Germinal center (tissue), 1 donor: ENCODE data around the gene CPNE2.
"Not testable (repeated sequence)": the region's sequence is repeated elsewhere in the genome, so short reads cannot be mapped to it uniquely, and the experiment has no call there.

Source experiments
- DNase-seq: peaks from one replicate; pipeline ENCODE4 v3.0.0; 2012; ENCODE audit warnings: mixed read lengths, low spot score

The CPNE2 gene

DNA sequence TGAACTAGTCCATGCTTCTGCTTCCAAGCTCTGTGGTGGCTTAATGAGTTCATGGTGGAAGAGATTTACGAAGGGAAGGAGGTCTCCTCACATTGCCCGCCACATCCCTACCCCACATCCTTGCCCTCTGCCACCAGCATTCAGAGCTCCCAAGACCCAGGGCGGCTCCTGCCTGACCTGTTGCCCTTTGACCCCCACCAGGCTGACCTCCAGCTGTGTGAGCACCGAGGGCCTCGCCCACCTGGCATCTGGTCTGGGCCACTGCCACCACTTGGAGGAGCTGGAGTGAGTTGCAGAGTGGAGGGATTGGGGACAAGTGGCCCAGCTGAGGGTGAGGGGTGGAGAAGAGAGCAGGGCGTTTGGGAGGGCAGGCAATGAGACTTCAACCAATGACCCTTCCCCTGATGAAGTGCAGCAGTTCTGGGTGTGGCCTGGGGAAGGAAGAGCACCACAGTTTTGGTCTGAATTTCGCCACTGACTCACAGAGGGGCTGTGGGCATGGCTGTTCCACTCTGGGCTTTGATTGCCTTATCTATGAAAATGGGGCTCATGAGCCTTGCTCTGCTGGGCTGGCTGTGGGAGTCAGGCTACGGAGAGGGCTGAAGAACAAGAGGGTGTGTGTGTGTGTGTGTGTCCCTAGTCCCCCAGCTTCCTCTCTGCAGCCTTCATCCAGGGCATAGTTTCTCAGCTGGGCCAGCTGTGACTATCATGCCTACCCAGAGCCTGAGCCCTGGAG lies 22.6 kb upstream of the CPNE2 start:
- DNase-seq, result no peak

DNA sequence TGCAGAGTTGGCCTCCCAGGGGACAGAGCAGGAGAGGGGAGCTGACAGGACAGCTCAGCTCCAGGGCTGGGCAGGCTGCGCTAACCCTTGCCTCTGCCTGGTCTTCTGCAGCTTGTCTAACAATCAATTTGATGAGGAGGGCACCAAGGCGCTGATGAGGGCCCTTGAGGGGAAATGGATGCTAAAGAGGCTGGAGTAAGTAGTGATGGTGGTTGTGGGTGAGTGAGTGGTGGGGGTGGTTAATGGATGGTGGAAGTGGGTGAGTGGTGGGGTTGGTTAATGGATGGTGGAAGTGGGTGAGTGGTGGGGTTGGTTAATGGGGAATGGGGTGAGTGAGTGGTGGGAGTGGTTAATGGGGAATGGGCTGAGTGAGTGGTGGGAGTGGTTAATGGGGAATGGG lies 22.0 kb upstream of the CPNE2 start:
- DNase-seq, result no peak

DNA sequence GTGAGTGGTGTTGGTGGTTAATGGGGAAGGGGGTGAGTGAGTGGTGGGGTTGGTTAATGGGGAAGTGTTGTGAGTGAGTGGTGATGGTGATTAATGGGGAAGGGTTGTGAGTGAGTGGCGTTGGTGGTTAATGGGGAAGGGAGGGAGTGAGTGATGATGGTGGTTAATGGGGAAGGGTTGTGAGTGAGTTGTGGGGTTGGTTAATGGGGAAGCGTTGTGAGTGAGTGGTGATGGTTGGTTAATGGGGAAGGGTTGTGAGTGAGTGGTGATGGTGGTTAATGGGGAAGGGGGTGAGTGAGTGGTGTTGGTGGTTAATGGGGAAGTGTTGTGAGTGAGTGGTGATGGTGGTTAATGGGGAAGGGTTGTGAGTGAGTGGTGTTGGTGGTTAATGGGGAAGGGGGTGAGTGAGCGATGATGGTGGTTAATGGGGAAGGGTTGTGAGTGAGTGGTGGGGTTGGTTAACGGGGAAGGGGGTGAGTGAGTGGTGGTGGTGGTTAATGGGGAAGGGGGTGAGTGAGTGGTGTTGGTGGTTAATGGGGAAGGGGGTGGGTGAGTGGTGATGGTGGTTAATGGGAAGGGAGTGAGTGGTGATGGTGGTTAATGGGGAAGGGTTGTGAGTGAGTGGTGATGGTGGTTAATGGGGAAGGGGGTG lies 21.2 kb upstream of the CPNE2 start:
- not testable (repeated sequence) for DNase-seq

DNA sequence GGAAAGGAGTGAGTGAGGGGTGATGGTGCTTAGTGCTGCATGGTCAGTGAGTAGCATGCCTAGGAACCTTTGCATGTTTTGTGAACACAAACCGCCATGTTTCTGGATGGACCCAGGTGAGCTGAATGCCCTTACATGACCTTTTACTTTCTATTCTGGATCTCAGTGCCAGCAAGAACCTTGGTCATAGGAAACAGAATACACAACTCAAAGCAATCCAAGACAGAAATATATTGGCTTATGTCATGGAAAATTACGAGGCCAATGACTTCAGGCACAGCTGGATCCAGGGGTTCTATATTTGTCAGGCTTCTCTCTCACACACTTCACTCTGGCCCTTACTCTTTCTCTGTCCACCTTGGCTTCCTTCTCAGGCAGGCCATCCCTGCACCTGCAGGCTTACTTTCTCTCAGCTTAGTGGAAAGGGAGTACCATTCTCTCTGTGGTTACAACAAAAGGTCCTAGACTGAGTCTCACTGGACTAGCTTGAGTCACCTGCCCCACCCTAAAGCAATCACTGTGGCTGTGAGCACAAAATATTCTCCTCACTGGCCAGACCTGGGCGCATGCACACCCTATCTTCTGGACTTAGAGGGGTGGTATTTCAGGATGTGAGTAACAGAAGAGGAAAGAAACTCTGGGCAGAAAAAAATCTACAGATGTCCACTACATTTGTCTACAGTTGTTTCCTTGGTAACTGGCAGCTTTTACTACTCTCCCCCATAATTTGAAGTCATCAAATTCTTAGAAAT lies 20.4 kb upstream of the CPNE2 start:
- no peak for DNase-seq

DNA sequence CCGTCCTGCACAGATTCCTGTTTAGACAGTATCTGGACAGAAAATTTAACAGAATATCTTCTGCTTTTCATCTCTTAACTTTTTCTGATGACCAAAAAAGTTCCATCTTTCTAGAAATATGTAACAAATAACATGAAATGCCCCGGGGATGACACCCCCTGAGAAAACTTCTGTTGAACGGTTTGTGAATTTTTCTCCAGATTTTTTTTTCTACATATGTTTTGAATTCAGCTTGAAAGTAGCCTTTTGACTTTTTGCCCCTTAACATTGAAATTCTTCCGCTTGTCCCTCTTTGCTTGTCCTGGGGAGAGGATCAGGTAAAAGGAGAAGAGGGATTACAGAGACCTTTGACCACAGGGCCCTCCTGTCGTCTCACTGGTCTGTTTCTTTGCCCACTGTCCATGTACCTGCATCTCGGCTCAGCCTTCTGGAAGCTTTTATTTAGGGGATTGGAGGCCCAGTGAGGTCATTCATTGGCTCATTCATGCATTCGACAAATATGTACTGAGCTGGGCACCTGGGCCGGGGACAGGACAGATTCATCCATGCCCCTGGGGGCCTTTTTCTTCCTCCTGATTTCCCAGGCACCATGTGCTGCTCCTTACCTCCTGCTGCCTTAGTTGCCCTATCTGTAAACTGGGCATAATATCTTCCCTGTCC lies 19.6 kb upstream of the CPNE2 start:
- DNase-seq, result no peak

DNA sequence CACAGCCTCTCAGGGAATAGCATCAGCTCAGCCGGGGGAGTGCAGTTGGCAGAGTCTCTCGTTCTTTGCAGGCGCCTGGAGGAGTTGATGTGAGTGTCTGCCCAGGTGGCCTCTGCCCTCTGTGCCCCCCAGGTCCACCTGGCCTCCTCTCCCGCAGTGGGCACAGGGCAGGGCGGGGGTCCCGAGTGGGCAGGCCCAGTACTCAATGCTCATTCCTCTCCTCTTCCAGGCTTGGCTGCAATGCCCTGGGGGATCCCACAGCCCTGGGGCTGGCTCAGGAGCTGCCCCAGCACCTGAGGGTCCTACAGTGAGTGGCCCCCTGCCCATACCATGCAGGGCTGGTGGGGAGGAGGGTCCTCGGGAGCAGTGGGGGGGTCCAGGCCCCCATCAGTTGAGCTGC lies 14.7 kb upstream of the CPNE2 start:
- no peak for DNase-seq

DNA sequence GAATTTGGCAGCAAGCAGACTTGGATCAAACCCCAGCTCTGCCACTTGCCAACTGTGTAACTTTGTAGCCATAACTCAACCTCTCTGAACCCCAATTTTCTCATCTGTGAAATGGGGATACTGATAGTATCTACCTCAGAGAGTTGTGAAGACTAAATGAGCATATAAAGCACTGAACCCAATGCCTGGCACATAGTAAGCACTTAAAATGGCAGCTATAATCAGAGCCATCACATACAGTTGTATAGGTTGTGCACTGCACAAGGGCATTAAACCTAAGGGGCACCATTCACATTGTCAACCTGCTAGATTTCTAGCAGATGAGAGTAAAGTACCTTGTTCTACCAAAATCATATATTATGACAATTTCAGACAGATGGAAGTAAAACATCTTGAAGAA lies 10.6 kb upstream of the CPNE2 start:
- no peak for DNase-seq

DNA sequence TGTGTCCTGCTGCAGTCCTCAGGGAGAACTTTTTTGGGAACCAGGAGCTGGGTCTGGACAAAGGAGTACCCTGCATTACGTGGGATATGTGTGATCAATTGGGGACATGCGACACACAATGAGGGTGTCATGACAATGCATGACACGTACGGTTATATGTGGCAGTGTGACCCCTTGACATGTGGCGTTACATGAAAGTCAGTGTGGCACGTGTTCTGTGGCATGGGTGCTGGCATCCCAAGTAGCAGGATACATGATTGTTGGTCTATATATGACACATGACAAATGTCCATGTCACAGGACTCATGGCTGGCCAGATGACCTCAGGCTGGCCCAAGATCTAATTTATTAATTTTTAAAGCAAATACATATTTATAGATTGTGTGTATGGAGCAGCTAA lies 9.7 kb upstream of the CPNE2 start:
- no peak for DNase-seq

DNA sequence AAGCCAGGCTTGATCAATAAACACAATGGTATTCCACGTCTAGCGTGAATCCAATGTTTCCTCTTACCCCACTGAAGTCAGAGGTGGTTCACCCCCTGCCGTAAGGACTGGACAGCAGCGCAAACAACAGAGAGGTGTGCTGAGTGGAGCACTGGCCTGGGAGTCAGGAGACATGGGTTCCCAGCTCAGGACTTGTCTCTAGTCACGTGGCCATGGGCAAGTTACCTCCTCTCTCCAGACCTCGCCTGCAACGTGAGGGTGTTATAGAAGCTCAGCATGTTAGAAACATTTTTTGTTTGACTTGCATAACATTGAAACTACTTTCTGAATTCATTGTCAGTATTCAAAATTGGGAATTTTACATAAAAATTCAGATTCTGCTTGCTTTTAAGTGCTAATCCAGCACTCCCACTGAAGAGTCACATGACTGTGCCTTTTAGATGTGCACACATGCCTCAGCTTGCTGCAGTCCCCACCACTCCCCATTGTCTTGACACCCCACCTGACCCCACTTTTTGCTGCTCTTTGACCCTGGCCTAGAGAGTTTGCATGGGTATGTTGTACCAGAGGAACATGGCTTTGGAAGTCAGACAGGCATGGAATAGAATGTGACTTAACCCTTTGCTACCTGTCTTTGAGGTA lies 8.8 kb upstream of the CPNE2 start:
- DNase-seq, result no peak

DNA sequence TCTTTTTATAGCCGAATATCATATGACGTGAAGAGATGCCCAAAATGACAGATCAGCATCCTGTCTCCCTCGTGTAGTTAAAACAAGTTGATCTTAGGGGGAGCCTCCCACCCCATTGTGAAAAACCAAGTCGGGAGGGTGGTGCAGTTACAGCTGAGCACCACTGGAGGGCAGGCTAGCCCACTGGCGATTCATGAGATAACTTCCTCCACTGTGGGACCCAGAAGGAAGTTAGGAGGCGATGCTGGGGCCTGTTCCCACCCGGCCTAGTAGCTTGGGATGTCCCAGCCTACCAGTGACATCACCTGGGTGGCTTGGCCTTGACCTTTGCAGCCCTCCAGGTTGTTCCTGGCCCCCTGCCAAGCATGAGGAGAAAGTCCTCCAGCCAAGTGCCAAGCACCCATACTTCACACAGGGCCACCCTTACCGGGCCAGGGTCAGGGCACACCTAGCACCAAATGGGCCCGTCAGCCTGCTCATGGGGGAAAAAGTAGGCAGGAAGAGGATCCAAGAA lies 8.1 kb upstream of the CPNE2 start:
- peak; percentile 88 for DNase-seq

DNA sequence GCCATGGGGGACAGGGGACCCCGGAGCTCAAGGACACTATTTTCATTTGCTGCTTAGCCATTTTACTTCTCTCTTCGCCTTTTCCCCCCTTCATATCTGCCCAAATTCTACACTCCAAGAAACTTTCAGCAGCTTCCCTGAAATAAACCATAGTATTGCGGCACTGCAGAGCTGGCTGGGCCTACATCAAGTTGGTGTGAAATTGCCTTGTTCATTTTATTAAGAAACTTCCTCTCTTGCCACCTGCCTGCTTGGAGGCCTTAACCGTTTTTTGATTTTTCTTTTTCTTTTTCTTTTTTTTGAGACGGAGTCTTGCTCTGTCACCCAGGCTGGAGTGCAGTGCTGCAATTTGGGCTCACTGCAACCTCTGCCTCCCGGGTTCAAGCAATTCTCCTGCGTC lies 7.4 kb upstream of the CPNE2 start:
- DNase-seq, result no peak

DNA sequence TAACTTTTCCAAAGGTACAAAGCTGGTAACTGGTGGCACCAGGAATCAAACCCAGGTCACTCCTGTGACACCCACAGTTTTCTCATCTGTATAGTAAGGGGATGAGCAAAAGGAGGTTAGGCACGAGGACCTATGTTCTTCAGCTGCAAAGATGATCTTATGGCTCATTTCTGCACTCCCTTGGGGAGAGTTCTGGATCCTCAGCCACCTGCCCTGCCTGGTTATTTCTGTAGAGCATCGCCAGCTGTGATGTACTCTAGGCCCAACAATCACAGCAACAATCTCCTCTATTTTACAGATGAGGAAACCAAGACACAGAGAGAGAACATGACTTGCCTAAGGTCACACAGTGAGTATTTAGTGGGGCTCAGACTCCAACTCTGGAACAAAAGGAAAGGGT lies 5.4 kb upstream of the CPNE2 start:
- no peak for DNase-seq

DNA sequence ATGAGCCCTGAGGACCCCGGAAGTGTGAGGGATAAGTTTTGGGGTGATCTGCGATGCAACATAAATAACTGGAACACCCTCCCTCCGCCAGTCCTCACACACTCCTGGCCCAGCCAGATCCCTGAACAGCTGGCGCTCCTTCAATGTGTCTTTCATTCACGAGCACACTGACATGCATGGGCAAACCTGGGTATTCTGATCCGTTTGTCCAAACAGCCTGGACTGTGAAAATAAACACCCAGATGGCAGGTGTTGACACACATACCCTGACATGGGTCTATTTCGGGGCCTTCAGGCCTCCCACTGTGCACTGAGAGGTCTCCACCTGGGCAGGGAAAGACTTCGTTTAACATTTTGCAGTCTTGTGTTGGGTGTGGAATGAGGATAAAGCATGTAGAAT lies 3.0 kb upstream of the CPNE2 start:
- DNase-seq, result no peak

DNA sequence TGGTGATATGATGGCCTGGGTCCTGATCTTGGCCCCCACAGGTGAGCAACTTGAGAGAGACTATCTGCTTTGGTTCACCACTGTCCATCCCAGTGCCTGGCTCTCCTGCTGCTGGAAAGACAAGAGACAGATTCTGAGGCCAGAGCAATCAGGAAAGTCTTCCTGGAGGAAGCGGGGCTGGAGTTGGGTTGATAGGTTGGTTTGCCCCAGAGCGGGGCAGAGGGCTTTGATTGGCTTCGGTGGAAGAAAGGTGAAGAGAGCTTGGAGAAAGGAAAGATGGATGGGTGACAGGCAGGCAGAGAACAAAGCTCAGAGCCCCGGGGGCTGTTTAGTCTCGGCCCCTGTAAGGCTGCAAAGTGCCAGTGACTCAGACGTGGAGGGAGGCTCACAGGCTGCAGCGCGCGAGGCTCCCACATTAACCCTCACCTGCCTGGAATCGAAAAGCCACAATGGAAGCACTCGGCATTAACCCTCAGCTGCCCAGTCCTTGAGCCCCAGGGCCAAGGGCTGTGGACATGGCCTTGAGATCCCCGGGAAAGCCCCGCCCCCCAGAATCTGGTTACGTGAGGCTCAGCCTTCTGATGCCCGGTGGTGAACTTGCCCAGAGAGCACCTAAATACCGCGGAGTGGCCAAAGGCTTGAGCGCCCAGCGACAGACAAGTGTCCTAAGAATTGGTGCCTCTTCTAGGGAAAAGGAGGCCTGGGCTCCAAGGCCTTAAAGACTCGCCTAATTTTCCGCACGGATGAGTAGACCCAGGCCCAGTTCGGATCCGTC lies 996 bp upstream of the CPNE2 start:
- DNase-seq, result no peak

DNA sequence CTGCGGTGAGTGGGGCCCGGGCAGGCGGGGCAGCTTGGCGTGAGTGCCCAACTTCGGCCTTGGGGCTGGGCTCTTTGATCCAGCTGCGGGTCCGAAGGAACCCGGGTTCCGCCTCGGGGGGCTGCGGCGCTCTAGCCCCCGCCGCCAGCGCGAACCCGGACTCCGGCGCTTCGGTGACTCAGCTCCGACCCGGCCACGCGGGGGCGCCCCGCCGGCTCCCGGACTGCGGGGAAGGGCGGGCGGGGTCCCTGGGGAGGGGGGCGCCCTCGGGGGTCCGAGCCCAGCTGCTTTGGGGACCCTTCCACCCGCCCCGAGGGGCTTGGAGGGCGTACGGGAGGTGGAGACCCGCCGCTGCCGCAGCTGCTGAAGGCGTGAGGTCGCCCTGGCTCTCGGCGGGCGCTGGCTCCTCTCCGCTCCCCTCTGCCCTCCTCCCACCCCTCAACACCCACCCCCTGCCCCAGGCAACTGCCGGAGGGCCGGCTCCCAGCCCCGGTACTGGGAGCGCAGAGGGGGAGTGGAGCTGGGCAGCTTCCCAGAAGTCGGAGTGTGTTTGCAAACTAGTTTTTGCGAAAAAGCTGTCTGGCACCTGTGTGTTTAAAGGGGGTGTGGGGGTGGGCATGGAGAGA lies 516 bp downstream of the CPNE2 start:
- no peak for DNase-seq

DNA sequence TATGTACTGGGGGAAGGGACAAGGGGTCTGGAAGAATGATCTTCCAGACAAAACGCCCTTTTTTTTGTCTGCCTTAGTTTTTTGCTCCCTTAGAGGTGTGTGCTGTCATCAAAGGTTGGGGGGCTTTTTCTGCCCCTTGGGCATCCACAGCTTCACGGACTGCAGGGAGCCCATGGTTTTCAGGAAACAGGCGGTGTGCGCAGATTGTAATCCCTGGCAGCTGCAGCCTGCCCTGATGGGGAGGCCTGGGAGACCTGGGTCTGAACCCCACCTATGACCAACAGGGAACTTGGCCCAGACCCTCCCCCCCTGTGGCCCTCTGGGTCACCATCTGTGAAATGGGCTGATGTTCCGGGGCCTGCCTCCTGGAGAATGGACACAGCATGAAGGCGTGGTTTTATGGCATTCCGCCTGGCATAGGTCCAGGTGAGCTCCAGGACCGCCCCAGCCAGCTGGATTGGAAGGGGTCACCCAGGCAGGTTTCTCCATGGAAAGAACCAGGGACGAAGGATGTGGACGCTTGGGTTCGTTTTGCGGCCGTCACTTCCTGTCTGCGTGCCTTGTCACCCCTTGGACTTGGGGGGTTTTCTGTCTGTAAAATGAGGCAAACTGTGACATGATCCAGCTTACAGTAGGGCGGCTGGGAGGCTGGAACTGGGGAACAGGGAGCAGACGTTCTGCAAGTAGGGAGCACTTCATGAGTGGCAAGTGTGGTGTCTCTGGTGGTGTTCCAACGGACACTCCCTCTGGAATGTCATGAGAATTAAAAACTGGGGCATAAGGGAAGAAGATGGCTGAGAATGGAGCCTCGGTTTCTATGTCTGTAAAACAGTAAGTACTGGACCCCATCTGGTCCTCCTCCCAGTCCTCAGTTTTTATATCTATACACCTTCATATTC lies 1.5 kb downstream of the CPNE2 start:
- DNase-seq, result no peak

DNA sequence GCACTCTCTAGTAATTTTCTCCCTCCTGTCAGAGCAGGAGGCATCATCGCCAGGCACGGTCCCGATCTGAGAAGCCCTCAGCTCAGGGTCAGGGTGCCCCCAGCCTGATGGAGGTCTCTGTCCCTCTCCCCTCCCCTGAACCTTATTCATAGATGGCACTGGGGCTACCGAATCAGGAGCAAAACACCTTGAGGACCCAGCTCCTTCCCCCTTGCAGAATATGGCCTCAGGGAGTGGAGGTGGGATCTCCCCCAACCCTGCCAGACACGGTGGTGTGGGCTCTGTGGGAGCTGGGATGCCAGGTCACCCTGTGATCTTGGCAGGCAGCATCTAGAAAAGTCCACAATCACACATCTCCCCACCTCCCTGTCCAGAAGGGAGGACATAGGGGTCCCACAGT lies 2.5 kb downstream of the CPNE2 start:
- no peak for DNase-seq

DNA sequence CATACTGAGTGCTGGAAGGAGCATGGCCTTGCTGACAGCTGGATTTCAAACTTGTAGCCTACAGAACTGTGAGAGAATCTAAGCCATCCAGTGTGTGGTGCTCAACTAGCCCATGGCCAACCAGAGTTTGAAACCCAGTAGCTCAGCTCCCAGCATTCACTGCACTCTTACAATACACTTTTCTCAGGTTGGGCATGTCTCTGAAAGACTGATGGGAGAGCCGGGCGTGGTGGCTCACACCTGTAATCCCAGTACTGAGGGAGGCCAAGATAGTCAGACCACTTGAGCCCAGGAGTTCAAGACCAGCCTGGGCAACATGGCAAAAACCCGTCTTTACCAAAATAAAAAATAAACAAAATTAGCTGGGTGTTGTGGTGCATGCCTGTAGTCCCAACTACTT lies 3.8 kb downstream of the CPNE2 start:
- no peak for DNase-seq

DNA sequence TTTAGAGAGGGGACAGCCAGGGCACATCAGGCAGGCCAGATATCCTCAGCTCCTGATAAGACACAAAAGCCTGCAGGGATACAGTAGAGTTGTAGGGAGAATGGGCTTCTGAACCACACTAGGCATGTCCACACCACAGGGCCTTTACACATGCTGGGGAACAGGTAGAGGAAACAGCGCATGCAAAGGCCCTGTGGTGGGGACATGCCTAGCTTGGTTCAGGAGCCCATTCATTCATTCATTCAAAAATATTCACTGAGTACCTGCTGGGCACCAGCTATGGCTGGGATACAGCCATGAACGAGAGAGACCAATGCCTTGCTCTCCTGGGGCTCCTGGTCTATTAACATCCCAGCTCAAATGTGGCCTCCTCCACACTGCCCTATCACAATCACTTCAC lies 4.4 kb downstream of the CPNE2 start:
- no peak for DNase-seq
